GM21619 (cell line): ENCODE data around the gene MTCP1.

Source experiments
- ATAC-seq: cut with Tn5 transposase; IDR thresholded peaks from one replicate; pipeline ENCODE4 v1.9.1; 2021; ENCODE audit not compliant: unreplicated experiment

Gene MTCP1

GRCh38 chrX:155054255-155054654 lies 16.7 kb downstream of the MTCP1 start:
- ATAC-seq = no peak

DNA sequence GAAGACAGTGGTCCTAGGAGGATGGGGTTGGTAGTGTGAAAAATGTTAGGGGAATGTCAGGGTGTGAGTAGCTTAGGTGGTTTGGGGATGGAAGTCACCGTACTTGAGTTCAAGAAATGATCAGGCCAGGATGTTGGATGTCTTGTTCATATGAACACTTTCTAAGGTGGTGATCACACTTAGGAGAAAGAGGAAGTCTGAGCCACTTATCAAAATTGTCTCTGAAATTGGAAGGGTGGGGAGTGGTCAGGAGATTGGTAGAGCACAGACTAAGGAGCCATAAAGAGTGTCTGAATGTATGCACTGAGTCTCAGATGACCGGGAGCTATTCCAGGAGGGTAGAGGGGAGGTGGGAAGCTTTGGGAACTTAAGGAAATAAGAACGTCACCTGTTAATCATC lies 17.3 kb downstream of the MTCP1 start:
- ATAC-seq = no peak

DNA sequence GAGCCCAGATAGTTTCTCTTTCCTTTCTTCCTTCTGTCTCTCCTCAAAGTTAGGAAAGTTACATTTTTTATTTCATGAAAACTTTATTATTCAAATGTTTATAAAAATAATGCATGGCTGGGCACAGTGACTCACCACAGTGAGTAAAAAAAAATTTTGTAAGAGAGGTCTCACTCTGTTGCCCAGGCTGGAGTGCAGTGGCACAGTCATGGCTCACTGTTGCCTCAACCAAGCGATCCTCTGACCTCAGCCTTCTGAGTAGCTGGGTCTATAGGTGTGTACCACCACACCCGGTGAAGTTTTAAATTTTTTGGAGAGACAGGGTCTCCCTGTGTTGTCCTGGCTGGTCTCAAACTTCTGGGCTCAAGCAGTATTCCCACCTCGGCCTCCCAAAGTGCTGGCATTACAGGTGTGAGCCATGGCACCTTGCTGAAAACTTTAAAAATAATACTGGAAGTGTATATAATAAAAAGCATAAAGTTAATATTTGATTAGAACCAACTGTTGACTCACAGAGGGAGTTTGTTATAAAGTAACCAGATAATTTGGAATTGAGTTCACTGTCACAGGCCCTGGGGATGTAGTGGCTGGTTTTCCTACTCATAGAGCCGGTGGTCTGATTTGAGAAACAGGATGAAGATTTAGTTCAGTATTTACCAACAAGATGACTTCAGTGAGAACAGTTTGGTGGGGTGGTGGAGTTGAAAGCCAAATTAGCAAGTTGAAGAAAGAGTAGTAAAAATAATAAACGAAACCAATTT lies 18.0 kb downstream of the MTCP1 start:
- ATAC-seq = no peak

DNA sequence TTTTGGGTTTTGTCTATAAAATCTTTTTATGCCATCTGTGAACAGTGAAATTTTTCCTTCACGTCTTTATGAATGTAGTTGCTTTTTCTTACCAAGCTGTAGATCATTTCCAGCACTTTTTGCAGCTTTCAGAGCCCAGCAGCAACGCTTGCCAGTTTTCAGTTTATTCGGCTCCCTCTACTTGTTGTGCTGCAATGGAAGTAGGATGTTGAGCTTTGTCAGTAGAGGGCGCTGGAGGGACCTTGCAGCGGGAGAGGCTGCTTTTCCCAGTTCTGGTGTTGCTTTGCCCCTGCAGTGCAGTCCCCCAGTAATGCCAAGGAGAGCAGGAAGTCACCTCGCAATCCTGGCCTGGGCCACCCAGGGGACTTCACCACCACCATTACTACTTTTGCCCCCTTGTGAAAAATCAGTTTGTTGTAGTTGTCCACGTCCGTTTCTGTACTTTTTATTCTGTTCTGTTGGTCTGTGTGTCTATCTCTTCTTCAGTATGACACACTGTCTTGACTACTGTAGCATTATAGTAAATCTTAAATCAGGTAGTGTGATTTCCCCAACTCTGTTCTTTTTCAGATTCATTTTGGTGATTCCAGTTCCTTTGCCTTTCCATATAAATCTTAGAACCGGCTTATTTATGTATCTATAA lies 21.8 kb downstream of the MTCP1 start:
- no peak for ATAC-seq

- no peak for ATAC-seq
Observed at GRCh38 chrX:155046811-155047528, 24.0 kb downstream of the MTCP1 start.

DNA sequence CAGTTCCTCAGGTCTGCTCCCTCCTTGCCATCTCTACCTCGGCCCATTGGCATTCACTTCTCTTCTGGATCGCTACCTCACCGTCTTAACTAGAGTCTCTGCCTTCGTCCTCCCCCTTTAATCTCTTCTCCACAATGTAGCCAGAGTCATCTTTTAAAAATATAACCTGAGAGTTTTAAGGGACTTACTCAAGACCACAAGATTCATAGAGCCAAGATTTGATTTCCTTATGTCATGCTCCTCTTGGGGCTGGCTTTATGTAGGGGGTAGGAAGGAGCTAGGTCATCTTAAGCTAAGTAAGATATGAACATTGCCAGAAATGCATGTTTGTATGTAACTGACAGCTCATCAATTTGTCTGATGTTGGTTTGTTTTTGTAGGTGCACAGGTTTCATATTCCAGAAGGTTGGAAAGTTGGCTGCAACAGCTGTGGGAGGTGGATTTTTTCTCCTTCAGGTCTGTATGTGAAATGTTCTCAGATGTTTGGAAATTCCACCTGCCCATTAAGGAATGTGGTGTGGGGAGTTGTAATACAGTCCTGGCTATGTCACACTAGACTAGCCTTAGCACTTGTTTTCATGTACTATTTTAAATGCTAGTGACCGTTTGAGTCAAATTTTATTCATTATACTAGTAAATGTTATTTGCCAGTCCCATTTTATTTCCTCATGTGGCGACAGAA lies 24.7 kb downstream of the MTCP1 start:
- ATAC-seq = no peak

GRCh38 chrX:155035688-155036087 lies 35.2 kb downstream of the MTCP1 start:
- no peak for ATAC-seq

DNA sequence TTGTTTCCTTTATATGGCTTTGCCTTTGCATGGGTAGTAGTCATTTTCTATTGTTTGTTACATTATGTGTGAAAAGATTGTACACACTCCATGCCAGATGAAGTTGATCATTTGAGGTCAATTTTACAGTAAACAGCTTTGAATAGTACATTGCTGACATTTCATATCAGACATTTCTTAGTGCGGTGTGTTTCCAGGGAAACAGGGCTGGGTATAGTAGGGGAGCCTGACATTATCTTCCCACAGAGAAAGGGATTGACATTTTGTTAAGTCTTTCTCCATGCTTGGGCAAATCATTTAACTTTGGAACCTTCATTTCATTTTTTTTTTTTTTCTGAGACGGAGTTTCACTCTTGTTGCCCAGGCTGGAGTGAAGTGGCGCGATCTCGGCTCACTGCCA lies 39.3 kb downstream of the MTCP1 start:
- no peak for ATAC-seq

DNA sequence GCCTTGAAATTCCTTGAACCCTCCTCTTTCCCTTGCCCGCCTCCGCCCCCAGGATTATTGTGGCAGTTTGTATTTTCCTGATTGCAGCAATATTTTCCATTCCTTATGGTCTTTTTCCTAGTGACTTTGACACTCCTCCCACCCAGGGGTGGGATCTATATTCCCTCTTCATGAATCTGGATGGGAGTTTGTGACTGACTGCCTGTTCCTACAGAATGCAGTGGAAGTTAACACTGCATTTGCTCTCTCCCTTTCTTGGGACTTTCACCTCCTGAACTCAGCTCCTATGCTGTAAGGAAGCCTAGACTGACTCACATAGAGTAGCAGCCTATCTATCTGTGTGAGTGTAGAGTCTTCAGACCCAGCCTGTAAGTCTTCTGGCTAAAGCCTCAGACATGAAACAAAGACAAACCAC lies 42.1 kb downstream of the MTCP1 start:
- ATAC-seq = no peak

DNA sequence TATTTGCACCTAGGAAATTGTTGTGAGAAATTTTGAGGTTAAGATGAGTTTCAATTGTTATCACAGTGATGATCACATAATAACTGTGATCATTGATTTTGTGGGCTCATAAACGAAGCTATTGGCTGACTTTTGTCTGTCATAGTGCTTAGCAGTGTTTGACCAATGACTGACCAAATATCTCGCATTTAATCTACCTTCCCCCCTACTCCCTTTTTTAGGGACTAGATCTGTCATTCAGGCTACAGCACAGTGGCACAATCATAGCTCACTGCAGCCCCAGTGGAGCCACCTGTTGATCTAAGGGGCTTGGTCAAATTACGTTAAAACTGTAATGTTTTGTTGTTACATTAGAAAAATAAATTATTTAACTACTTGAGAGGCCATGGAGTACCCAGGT lies 42.8 kb downstream of the MTCP1 start:
- no peak for ATAC-seq

GRCh38 chrX:155027509-155028066 lies 43.3 kb downstream of the MTCP1 start:
- no peak for ATAC-seq

- ATAC-seq = peak; percentile 83
Observed at GRCh38 chrX:155026727-155027508, 44.0 kb downstream of the MTCP1 start, which contains the start of gene FUNDC2. TSS of gene FUNDC2 (plus strand) at chrX:155026844. CDS start at chrX:155026939, 95 bp downstream.

GRCh38 chrX:155026420-155026726 lies 44.6 kb downstream of the MTCP1 start:
- no peak for ATAC-seq

DNA sequence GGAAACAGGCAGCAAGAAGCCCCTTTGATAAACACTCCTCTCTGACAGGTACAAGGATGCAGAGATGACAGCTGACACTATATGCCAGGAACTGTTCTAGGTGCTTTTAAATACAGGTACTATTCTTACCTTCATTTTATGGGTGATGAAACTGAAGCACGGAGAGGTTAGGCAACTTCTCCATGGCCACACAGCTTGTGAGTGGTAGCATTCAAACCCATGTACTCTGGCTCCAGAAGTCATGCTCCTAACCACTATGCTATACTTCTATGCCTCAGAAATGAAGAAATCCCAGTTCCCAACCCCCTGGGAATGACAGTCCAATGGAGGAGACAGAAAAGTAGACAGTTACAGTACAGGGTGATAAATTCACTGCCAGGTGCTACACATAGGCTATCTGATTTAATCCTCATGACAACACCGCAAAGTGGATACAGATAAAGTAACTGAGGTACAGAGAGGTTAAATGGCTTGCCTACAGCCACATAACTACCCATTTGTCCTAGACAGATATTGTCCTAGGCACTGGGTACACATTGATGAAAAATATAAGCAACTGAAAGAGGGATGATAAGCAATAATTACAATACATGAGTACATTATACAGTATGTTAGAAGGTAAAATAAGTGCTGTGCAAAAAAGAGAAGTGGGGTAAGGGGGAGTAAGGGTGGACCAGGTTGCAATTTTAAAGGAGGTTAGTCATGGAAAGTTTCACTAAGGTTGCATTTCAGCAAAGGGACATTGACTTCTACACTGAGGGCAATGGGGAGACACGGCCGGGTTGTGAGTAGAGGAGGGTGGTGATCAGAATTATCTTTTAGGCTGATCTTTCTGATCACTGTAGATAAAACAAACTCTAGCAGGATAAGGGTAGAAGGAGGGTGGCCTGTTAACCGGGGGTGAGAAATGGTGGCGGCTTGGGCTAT lies 46.8 kb downstream of the MTCP1 start:
- ATAC-seq = no peak

DNA sequence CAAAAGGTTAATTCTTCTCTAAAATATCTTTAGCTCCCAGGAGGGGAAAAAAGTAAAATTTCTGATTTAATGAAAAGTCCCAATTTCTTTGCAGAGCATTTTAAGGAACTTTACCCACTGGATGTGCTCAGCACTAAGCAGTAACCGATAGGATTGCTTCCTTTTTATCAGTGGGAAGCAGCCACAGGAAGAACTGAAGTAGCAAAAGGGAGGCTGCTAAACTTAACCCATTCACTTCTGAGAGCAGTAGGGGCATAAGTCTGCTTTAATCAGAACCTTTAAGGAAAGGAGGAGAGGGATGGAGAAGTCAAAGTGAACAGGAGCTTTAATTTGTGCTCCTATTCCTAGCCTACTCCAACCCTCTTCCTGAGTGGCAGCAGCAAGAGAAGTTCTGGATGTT lies 48.4 kb downstream of the MTCP1 start, which contains the start of gene F8:
TSS of gene F8 (minus strand) at position 139 of the 400 bp plus-strand sequence. CDS start 171 bp downstream, outside the sequence.
- no peak for ATAC-seq

DNA sequence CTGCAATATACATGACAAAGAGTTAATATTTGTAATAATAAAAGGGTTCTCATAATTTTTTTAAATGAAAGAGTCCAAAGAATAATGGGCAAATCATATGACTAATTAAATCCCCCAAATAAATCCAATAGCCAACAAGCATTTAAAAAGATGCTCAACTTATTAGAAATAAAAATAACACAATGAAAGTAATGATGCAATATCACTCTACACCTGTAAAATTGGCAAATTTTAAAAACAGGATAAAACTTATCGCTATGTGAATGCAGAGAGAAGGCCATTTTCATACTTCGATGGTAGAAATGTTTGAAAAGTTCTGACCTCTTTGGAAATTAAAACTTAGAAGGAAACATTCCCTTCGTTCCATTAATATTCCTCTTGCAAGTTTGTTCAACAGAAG lies 50.3 kb downstream of the MTCP1 start:
- ATAC-seq = no peak
